Measurements from ENCODE around the gene TRAPPC2L.

DNA sequence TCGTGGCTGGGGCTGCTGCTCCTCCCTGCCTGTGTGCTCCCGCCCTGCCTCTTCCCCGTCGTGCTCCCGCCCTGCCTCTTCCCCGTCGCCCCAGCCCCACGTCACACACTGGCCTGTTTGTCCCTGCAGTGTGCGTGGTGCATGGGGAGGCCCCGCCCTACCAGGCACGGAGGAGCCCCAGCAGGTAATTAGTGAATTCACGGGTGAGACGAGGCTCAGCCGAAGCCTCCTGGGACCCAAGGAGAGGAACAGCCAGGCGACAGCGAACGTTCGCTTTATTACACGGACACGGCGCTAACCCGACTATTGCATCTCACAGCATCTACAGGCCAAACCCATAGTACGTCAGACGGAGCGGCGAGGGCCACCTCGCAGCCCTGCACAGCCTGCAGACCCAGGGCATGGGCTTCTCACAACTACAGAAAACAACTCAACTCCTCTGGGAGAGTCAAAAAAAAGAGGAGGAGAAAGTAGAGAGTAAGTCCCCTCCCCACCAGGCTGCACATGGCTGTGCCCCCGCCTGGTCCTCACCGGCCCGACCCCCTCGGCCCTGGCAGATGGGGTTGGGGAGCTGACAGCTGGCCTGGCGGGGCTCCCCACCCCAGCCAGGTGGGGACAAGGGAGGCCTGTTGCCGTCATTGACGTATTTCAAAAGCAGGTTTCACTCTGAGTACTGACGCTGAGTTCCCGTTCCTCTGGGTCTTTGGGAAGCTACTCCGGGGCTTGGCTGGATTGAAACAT, 13.9 kb downstream of the TRAPPC2L start:
- TF ChIP-seq, protein P1, sequence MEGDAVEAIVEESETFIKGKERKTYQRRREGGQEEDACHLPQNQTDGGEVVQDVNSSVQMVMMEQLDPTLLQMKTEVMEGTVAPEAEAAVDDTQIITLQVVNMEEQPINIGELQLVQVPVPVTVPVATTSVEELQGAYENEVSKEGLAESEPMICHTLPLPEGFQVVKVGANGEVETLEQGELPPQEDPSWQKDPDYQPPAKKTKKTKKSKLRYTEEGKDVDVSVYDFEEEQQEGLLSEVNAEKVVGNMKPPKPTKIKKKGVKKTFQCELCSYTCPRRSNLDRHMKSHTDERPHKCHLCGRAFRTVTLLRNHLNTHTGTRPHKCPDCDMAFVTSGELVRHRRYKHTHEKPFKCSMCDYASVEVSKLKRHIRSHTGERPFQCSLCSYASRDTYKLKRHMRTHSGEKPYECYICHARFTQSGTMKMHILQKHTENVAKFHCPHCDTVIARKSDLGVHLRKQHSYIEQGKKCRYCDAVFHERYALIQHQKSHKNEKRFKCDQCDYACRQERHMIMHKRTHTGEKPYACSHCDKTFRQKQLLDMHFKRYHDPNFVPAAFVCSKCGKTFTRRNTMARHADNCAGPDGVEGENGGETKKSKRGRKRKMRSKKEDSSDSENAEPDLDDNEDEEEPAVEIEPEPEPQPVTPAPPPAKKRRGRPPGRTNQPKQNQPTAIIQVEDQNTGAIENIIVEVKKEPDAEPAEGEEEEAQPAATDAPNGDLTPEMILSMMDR (IDR thresholded peaks at IDR 0.05 in 2 of 3, conservative IDR thresholded peaks at IDR 0.05 in 1 of 3; ENCODE audit: borderline replicate concordance in 1 of 3, insufficient read depth in 1 of 3, low read depth in 2 of 3, low read length in 2 of 3) = no peak
- TF ChIP-seq, protein P2, sequence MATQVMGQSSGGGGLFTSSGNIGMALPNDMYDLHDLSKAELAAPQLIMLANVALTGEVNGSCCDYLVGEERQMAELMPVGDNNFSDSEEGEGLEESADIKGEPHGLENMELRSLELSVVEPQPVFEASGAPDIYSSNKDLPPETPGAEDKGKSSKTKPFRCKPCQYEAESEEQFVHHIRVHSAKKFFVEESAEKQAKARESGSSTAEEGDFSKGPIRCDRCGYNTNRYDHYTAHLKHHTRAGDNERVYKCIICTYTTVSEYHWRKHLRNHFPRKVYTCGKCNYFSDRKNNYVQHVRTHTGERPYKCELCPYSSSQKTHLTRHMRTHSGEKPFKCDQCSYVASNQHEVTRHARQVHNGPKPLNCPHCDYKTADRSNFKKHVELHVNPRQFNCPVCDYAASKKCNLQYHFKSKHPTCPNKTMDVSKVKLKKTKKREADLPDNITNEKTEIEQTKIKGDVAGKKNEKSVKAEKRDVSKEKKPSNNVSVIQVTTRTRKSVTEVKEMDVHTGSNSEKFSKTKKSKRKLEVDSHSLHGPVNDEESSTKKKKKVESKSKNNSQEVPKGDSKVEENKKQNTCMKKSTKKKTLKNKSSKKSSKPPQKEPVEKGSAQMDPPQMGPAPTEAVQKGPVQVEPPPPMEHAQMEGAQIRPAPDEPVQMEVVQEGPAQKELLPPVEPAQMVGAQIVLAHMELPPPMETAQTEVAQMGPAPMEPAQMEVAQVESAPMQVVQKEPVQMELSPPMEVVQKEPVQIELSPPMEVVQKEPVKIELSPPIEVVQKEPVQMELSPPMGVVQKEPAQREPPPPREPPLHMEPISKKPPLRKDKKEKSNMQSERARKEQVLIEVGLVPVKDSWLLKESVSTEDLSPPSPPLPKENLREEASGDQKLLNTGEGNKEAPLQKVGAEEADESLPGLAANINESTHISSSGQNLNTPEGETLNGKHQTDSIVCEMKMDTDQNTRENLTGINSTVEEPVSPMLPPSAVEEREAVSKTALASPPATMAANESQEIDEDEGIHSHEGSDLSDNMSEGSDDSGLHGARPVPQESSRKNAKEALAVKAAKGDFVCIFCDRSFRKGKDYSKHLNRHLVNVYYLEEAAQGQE (IDR thresholded peaks at IDR 0.05; ENCODE audit: low read depth) = no peak
- TF ChIP-seq POLR2AphosphoS5 (IDR thresholded peaks at IDR 0.05; ENCODE audit: low read depth, low read length) (no peak), POLR2A (IDR thresholded peaks at IDR 0.05; ENCODE audit: borderline replicate concordance, extremely low read depth, insufficient read depth, insufficient read length) (no peak), FOSL1 (IDR thresholded peaks at IDR 0.05; ENCODE audit: low read depth) (no peak), EZH2 (IDR thresholded peaks at IDR 0.05) (no peak), CEBPB (IDR thresholded peaks at IDR 0.05; ENCODE audit: low read depth) (no peak), RAD21 (IDR thresholded peaks at IDR 0.05; ENCODE audit: low read depth) (no peak), EZH2phosphoT487 (IDR thresholded peaks at IDR 0.05; ENCODE audit: borderline replicate concordance) (no peak), SP1 (IDR thresholded peaks at IDR 0.05; ENCODE audit: low read depth) (no peak), SRF (IDR thresholded peaks at IDR 0.05; ENCODE audit: low read depth) (no peak)
- TF ChIP-seq, protein P3, sequence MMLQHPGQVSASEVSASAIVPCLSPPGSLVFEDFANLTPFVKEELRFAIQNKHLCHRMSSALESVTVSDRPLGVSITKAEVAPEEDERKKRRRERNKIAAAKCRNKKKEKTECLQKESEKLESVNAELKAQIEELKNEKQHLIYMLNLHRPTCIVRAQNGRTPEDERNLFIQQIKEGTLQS (IDR thresholded peaks at IDR 0.05) = no peak

Measured in HCT116 (cell line).